K562 (cell line): Measurements from ENCODE around the gene RARG. TPM values are rescaled to one million over a fixed set of nuclear protein-coding genes. Genes with fewer than 3 reads are reported as not detected.

ENCODE experiments used
- ARID2 ChIP-seq: fragments of 450-650 bp; IDR thresholded peaks from 2 replicates; pipeline ENCODE4 v1.6.1; 2017; ENCODE audit warnings: antibody characterized with exemption, mild to moderate bottlenecking
- BHLHE40 ChIP-seq: IDR thresholded peaks from 2 replicates; pipeline ENCODE4 v1.6.1; 2011; ENCODE audit warnings: low read length, improper control_type of control experiment
- BRF2 ChIP-seq: IDR thresholded peaks from 3 replicates; pipeline ENCODE4 v1.6.1; 2011; ENCODE audit warnings: borderline replicate concordance, mild to moderate bottlenecking; ENCODE audit not compliant: insufficient read length, insufficient read depth
- CTCF ChIP-seq, 3 experiments: IDR thresholded peaks in 2 of 3; conservative IDR thresholded peaks in 1 of 3; 2 replicates each; pipeline ENCODE4 v1.5.1; 2011 to 2012; ENCODE audit warnings: low read length in 3 of 3, mild to moderate bottlenecking in 3 of 3, control low read depth in 2 of 3, improper control_type of control experiment in 1 of 3, inconsistent platforms in 1 of 3, low read depth in 1 of 3, mixed read lengths in 1 of 3, moderate library complexity in 1 of 3; ENCODE audit not compliant: insufficient read depth in 2 of 3
- ETV1 ChIP-seq: fragments of 450-650 bp; conservative IDR thresholded peaks from 2 replicates; pipeline ENCODE4 v1.6.1; 2016; ENCODE audit warnings: missing genetic modification characterization, control low read depth, low read depth, missing compliant biosample characterization
- FUS ChIP-seq: fragments of 200-400 bp; formaldehyde crosslinking; optimal IDR thresholded peaks from 2 replicates; pipeline ENCODE3; 2017; ENCODE audit warnings: low read depth, low read length
- HDGF ChIP-seq: fragments of 450-650 bp; IDR thresholded peaks from 2 replicates; pipeline ENCODE4 v1.6.1; 2016
- HMGXB4 ChIP-seq: sonication (generic); formaldehyde crosslinking; IDR thresholded peaks from 2 replicates; pipeline ENCODE4 v1.8.1; 2023; ENCODE audit warnings: mild to moderate bottlenecking, missing genetic modification reagents
- MAFK ChIP-seq: IDR thresholded peaks from 2 replicates; pipeline ENCODE4 v1.6.1; 2011; ENCODE audit warnings: low read length, improper control_type of control experiment
- NFE2 ChIP-seq: IDR thresholded peaks from 2 replicates; pipeline ENCODE4 v1.6.1; 2014; ENCODE audit warnings: antibody characterized with exemption, low read depth
- SMAD4 ChIP-seq: fragments of 250-450 bp; sonication (Bioruptor Pico); conservative IDR thresholded peaks from 2 replicates; pipeline ENCODE4 v1.8.0; 2021; ENCODE audit warnings: inconsistent platforms, mild to moderate bottlenecking, moderate library complexity
- SMC3 ChIP-seq: conservative IDR thresholded peaks from 2 replicates; pipeline ENCODE4 v1.6.1; 2011; ENCODE audit warnings: low read depth, low read length, improper control_type of control experiment; ENCODE audit not compliant: insufficient read depth
- SREBF1 ChIP-seq: fragments of 150-350 bp; IDR thresholded peaks from 2 replicates; pipeline ENCODE4 v1.6.1; 2014; ENCODE audit warnings: antibody characterized with exemption, low read depth, low read length, borderline replicate concordance
- STAG1 ChIP-seq: sonication (generic); formaldehyde crosslinking; IDR thresholded peaks from 2 replicates; pipeline ENCODE4 v1.5.0; 2020; ENCODE audit warnings: missing genetic modification reagents, borderline replicate concordance
- TRIM24 ChIP-seq, 2 experiments: fragments of 450-650 bp; IDR thresholded peaks; 2 replicates each; pipeline ENCODE4 v1.6.1; 2016
- VEZF1 ChIP-seq: fragments of 200-800 bp; sonication (Bioruptor generic); IDR thresholded peaks from 2 replicates; pipeline ENCODE4 v1.6.1; 2017; ENCODE audit warnings: missing genetic modification characterization, missing compliant biosample characterization
- XRCC5 ChIP-seq: fragments of 200-400 bp; formaldehyde crosslinking; IDR thresholded peaks from 2 replicates; pipeline ENCODE4 v1.6.1; 2017; ENCODE audit warnings: low read depth, mild to moderate bottlenecking, low read length
- ZBTB8A ChIP-seq: fragments of 450-650 bp; IDR thresholded peaks from 2 replicates; pipeline ENCODE4 v1.6.1; 2018; ENCODE audit warnings: mild to moderate bottlenecking, moderate library complexity; ENCODE audit not compliant: partially characterized antibody
- ZNF121 ChIP-seq: sonication (generic); formaldehyde crosslinking; conservative IDR thresholded peaks from 2 replicates; pipeline ENCODE4 v1.8.0; 2022; ENCODE audit warnings: missing genetic modification reagents
- ZNF239 ChIP-seq: fragments of 250-450 bp; sonication (Bioruptor Pico); IDR thresholded peaks from 2 replicates; pipeline ENCODE4 v1.4.0; 2020; ENCODE audit warnings: mild to moderate bottlenecking
- ZNF384 ChIP-seq: IDR thresholded peaks from 2 replicates; pipeline ENCODE4 v1.6.1; 2012; ENCODE audit warnings: low read depth, low read length, improper control_type of control experiment
- ZNF740 ChIP-seq, 3 experiments: fragments of 200-800 bp in 1 of 3; sonication (Bioruptor generic) in 1 of 3; sonication (generic) in 1 of 3; formaldehyde crosslinking in 1 of 3; IDR thresholded peaks; 2 replicates each; pipeline versions ENCODE4 v1.6.1 to v1.8.0; 2016 to 2022; ENCODE audit warnings: mild to moderate bottlenecking in 2 of 3, missing compliant biosample characterization in 2 of 3, missing genetic modification characterization in 2 of 3, missing genetic modification reagents in 1 of 3
- polyA plus RNA-seq, 8 experiments: library from polyadenylated mRNA; depleted of rRNA in 4 of 8; stranded (reverse) in 5 of 8; unstranded in 3 of 8; fragments of >200 nt; fragmentation: Nextera tagmentation in 2 of 8; fragmentation: Illumina TruSeq in 1 of 8; extraction: Ambion mirVana in 2 of 8; extraction: Trizol in 1 of 8; gene quantifications; 2 replicates each; pipeline versions ENCODE4 v1.2.1 to v1.2.3, GENCODE V29; 2011 to 2014; ENCODE audit warnings: inconsistent platforms in 1 of 8, missing spikeins in 1 of 8
- total RNA-seq, 7 experiments: library from RNA; depleted of rRNA in 6 of 7; stranded (reverse); fragments of >200 nt in 6 of 7; fragmentation: Illumina TruSeq in 2 of 7; extraction: Trizol in 2 of 7; gene quantifications; 2 replicates each; pipeline versions ENCODE4 v1.2.1 to v1.2.3, GENCODE V29; 2011 to 2021; ENCODE audit warnings: low replicate concordance in 1 of 7

RARG gene
- total and polyA plus RNA-seq, 9 of the 15 experiments (the other 6 are each of a cell fraction or from before 2014, with no cell fraction given), result 0.18 to 7.6 (median 3.8) TPM

- TF ChIP-seq STAG1 (CRISPR knock-in tag), result peak; percentile 87
- no peak for TF ChIP-seq ZBTB8A
- TF ChIP-seq ARID2, result peak; percentile 99
- 0 out of 2 replicates have a peak, but pooled peaks have one; percentile 5 for TF ChIP-seq BHLHE40
- TF ChIP-seq SMC3, result peak; percentile 99
- peak; percentile 71; the same call in 1 of the 2 replicates for TF ChIP-seq XRCC5
- TF ChIP-seq HMGXB4 (CRISPR knock-in tag), result no peak
- peak; percentile 96 to 97 (median 97) for TF ChIP-seq CTCF (IDR thresholded peaks at IDR 0.05 in 2 of 3, conservative IDR thresholded peaks at IDR 0.05 in 1 of 3; ENCODE audit: insufficient read depth in 2 of 3, low read depth in 1 of 3, low read length in 3 of 3)
- 0 out of 4 replicates have a peak, but pooled peaks of 1 of the 2 experiments have one; percentile 12 for TF ChIP-seq TRIM24 (IDR thresholded peaks at IDR 0.05)
- TF ChIP-seq ZNF121 (CRISPR knock-in tag), result no peak
- TF ChIP-seq ZNF740 (CRISPR knock-in tag; IDR thresholded peaks at IDR 0.05), result peak; percentile 49; the same call in 1 of the 2 replicates
- TF ChIP-seq ZNF740 (tag; IDR thresholded peaks at IDR 0.05), result no peak
- peak; percentile 78 for TF ChIP-seq ZNF239
- TF ChIP-seq ETV1, result 0 out of 2 replicates have a peak, but pooled peaks have one; percentile 15
- no peak for TF ChIP-seq NFE2
- TF ChIP-seq BRF2, result no peak
- no peak for TF ChIP-seq FUS
- no peak for TF ChIP-seq MAFK
- 0 out of 2 replicates have a peak, but pooled peaks have one; percentile 10 for TF ChIP-seq ZNF384
- TF ChIP-seq HDGF, result peak; percentile 96; the same call in 1 of the 2 replicates
- TF ChIP-seq VEZF1 (CRISPR knock-in tag), result peak; percentile 34; the same call in 1 of the 2 replicates
- no peak for TF ChIP-seq SREBF1
- peak; percentile 36; the same call in 1 of the 2 replicates for TF ChIP-seq SMAD4
Measured at GRCh38 chr12:53213348-53213747, 18.7 kb downstream of the RARG start (continued).
